Fibroblast of the aortic adventitia (primary cell): Measurements from ENCODE around the gene ZNF774. TPM values are rescaled to one million over a fixed set of nuclear protein-coding genes. Genes with fewer than 3 reads are reported as not detected.
"Not testable (repeated sequence)": the region's sequence is repeated elsewhere in the genome, so short reads cannot be mapped to it uniquely, and the experiment has no call there.

Experiments used
- DNase-seq: peaks from one replicate; pipeline ENCODE4 v3.0.0-alpha.2; 2010; ENCODE audit warnings: low read depth
- H3K4me3 ChIP-seq: 2 replicates; pipeline ENCODE4 v1.5.1; 2011; ENCODE audit warnings: low read depth, mild to moderate bottlenecking, control low read depth, low read length, moderate library complexity
- CTCF ChIP-seq: IDR thresholded peaks from 2 replicates; pipeline ENCODE4 v1.5.1; 2011; ENCODE audit warnings: mild to moderate bottlenecking, low read length, control low read depth, inconsistent platforms; ENCODE audit not compliant: insufficient read depth
- total RNA-seq: library from RNA; depleted of rRNA; stranded (reverse); fragments of >200 nt; gene quantifications from 2 replicates; pipeline ENCODE4 v1.2.3, GENCODE V29; 2012; ENCODE audit warnings: low replicate concordance

The ZNF774 gene
- total RNA-seq, 1 donor: 1.4 TPM

- DNase-seq: no peak
Observed at GRCh38 chr15:90344662-90345061, 7.4 kb upstream of the ZNF774 start.

GRCh38 chr15:90345857-90346256 lies 6.2 kb upstream of the ZNF774 start:
- H3K4me3 ChIP-seq: no peak overlapping the region
- no peak for TF ChIP-seq CTCF
- DNase-seq: no peak

More at GRCh38 chr15:90344662-90345061, 7.4 kb upstream of the ZNF774 start:
- TF ChIP-seq CTCF: no peak
- no peak overlapping the region for H3K4me3 ChIP-seq

DNA sequence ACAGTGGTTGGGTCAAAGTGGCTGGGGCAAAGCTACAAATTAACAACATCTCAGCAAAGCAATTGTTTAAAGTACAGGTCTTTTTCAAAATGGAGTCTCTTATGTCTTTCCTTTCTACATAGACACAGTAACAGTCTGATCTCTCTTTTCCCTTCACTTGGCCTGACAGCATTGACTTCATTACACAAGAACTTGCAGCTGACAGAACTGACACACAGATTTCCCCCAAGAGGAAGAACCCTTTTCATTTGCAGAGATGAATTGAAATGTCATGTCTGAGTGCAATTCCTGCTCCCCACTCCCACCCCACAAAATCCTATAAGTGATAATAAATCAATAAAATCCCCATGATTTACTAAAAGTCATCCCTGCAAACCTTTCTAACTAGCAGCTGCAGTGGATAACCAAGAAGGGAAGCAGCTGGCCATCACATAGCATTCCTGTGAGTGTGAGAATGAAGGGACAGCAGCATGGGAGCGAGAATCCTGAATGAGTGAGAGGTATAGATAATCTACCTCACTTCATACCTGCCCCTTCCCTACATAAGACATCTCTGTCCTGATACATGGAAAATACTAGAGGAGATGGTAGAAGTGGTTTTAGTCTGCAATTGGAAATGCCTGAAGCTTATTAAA lies 4.5 kb upstream of the ZNF774 start:
- DNase-seq, H3K4me3 ChIP-seq: not testable (repeated sequence)

GRCh38 chr15:90348456-90348855 lies 3.6 kb upstream of the ZNF774 start:
- no peak overlapping the region for H3K4me3 ChIP-seq
- no peak for TF ChIP-seq CTCF
- DNase-seq: no peak

DNA sequence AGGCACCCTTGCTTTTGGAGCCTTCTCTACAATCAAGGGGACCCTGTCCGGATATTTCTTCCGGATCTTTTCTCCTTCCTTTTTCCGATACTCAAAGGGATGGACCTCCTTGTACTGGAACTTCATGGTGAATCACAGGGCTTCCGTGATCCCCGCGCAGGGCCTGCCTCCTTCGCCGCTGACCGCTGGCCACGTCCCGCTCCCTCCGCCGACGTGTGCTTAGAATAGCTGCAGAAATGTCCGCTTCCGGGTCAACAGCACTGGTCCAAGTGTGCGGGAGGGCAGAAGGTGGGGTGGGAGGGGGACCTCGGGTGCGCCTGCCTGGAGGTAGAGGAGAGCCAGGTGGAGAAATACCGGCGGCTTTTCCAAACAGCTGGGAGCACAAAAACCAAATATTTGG lies 3.0 kb upstream of the ZNF774 start:
- H3K4me3 ChIP-seq: no peak overlapping the region
- TF ChIP-seq CTCF: no peak
- DNase-seq: no peak

DNA sequence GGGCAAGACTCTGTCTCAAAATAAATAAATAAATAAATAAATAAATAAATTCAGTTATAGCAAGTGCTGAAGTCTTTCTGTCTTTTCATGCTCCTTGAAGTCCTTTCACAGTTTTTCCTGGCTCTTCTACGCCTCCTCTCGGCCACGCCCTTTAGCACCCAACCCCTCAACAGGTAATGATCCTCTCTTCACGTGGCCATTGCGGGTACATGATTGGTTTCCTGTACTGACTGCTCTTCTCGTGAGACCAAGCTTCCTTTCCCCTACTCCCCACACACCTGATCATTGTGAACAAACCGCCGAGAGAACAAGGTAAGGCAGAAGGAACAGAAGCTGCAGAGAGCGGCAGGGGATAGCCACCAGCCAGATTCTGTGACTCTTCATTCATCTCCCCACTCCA lies 2.3 kb upstream of the ZNF774 start:
- H3K4me3 ChIP-seq: no peak overlapping the region
- no peak for TF ChIP-seq CTCF
- DNase-seq: no peak

DNA sequence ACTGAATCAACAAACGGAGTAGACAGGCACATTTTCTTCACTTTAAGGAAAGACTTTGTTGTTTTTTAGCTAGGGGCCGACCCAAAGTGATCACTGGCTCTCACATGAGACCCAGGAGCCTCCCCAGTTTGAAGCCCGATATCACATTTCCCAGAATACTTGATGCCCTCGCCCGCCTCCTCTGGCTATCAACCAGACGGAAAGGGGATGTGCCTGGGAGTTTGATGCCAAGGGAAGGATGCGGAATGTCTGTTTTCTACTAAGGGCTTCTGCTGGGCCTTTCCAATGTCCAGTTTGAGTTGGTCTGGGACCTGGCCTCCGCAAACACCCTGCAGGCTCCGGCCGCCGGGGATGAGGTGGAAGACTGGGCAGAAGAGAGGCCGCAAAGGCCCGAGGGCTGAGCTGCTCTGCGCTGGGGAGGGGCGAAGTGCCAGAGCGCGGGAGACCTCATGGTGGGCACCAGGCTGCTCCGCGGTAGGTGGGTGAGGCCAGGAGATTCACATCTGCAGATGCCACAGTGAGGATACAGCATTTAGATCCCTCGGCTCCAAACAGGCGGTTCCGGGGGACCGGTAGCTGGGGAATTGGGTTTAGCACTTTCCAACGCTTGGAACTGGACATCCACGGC lies 491 bp upstream of the ZNF774 start:
- DNase-seq: no peak
- H3K4me3 ChIP-seq: peak overlapping the region; percentile 57
- TF ChIP-seq CTCF: no peak
